Esophagus squamous epithelium (tissue), 5 donors: ENCODE results near the gene CCDC122. TPM values are rescaled to one million over a fixed set of nuclear protein-coding genes. Genes with fewer than 3 reads are reported as not detected.

ENCODE experiments used
- DNase-seq: peaks from one replicate; lab custom pipeline; 2025; lab: John Stamatoyannopoulos, UW
- H3K27ac ChIP-seq, 4 donors: fragments of 200-600 bp; sonication (generic); one replicate each; pipeline ENCODE4 v1.5.1; 2016 to 2019; ENCODE audit warnings: mild to moderate bottlenecking in 1 of 4
- H3K27me3 ChIP-seq, 4 donors: fragments of 200-600 bp; sonication (generic); 1 replicate in 3 of 4; 2 replicates in 1 of 4; pipeline versions ENCODE4 v1.5.1 to v1.6.0; 2017 to 2021; ENCODE audit warnings: antibody characterized with exemption in 1 of 4
- H3K36me3 ChIP-seq, 3 donors: fragments of 200-600 bp; sonication (generic); one replicate each; pipeline ENCODE4 v1.5.1; 2016 to 2019
- H3K4me1 ChIP-seq, 3 donors: fragments of 200-600 bp; sonication (generic); one replicate each; pipeline ENCODE4 v1.5.1; 2017 to 2019
- H3K4me3 ChIP-seq, 4 donors: fragments of 200-600 bp; sonication (generic); 1 replicate in 3 of 4; 2 replicates in 1 of 4; pipeline ENCODE4 v1.5.1; 2016 to 2019; ENCODE audit warnings: mild to moderate bottlenecking in 2 of 4, moderate library complexity in 1 of 4
- H3K9me3 ChIP-seq, 3 donors: fragments of 200-600 bp; sonication (generic); one replicate each; pipeline ENCODE4 v1.5.1; 2016 to 2019
- CTCF ChIP-seq, 6 experiments: fragments of 450-650 bp in 4 of 6; fragments of 200-600 bp in 2 of 6; sonication (generic) in 2 of 6; IDR thresholded peaks; one replicate each; pipeline ENCODE4 v1.5.1; 2016 to 2019; ENCODE audit warnings: antibody characterized with exemption in 6 of 6, mild to moderate bottlenecking in 4 of 6, moderate library complexity in 4 of 6
- POLR2A ChIP-seq, 4 donors: fragments of 450-650 bp; IDR thresholded peaks; one replicate each; pipeline ENCODE4 v1.6.1; 2017; ENCODE audit warnings: antibody characterized with exemption in 4 of 4, mild to moderate bottlenecking in 4 of 4, moderate library complexity in 3 of 4
- WGBS, 2 donors: methylation state at CpG; one replicate each; pipeline ENCODE4 v1.1.5; 2018; 5-methylcytosine and 5-hydroxymethylcytosine counted together
- intact Hi-C: fragments of 100-400 bp; cut with DNase I; formaldehyde crosslinking; loops from one replicate; pipeline ENCODE4 v1.15.0; 2022
- total RNA-seq, 4 donors: library from RNA; depleted of rRNA; stranded (reverse); fragments of >200 nt; gene quantifications; one replicate each; pipeline ENCODE4 v1.1.0, GENCODE V29; 2016
- donor health status: DM: yes; HTN: yes; CAD: no.

CCDC122 gene
- total RNA-seq, 4 donors from 2014 or later = 0.87 to 16.8 (median 2.1) TPM

GRCh38 chr13:43822969-43823368, 56.6 kb downstream of the CCDC122 start:
- TF ChIP-seq POLR2A (IDR thresholded peaks at IDR 0.05) (no peak), CTCF (IDR thresholded peaks at IDR 0.05) (no peak)
- Histone ChIP-seq H3K4me1 (no peaks in the 10 kb centered on the region), H3K4me3 (no peak overlapping the region), H3K27ac (no peak overlapping the region), H3K36me3 (no peaks in the 10 kb centered on the region), H3K27me3 (no peaks in the 10 kb centered on the region), H3K9me3 (no peaks in the 10 kb centered on the region)
- WGBS, 2 donors = 30 to 33% methylated on average over 1 of the region's 1 CpG
- no peak for DNase-seq
- intact Hi-C loops = no loop called here

- H3K36me3 ChIP-seq = no peaks in the 10 kb centered on the region
- no peak for DNase-seq
- no peaks in the 10 kb centered on the region for H3K9me3 ChIP-seq
- no peak for TF ChIP-seq POLR2A (IDR thresholded peaks at IDR 0.05)
- TF ChIP-seq CTCF (IDR thresholded peaks at IDR 0.05) = no peak
- no peaks in the 10 kb centered on the region for H3K27me3 ChIP-seq
- H3K27ac ChIP-seq = no peak overlapping the region
- no peak overlapping the region for H3K4me3 ChIP-seq
- intact Hi-C loops = no loop called here
- WGBS, 2 donors = 68 to 75% methylated on average over 4 of the region's 4 CpGs
- peaks cover 3 to 8% (median 4%) of the 10 kb centered on the region in 3 donors for H3K4me1 ChIP-seq
These were observed 63.1 kb downstream of the CCDC122 start for GRCh38 chr13:43816401-43816889.

GRCh38 chr13:43815204-43815603, 64.3 kb downstream of the CCDC122 start:
- Histone ChIP-seq H3K36me3 (no peaks in the 10 kb centered on the region), H3K4me1 (peaks cover 3 to 8% (median 4%) of the 10 kb centered on the region in 3 donors), H3K4me3 (no peak overlapping the region), H3K27ac (no peak overlapping the region), H3K27me3 (no peaks in the 10 kb centered on the region), H3K9me3 (no peaks in the 10 kb centered on the region)
- 23 to 29% methylated on average over 2 of the region's 2 CpGs for WGBS, 2 donors
- no peak for DNase-seq
- no peak for TF ChIP-seq POLR2A (IDR thresholded peaks at IDR 0.05)
- no peak for TF ChIP-seq CTCF (IDR thresholded peaks at IDR 0.05)
- intact Hi-C loops = no loop called here

GRCh38 chr13:43808676-43809075, 70.9 kb downstream of the CCDC122 start:
- Histone ChIP-seq H3K4me1 (peaks cover 0 to 8% (median 7%) of the 10 kb centered on the region in 3 donors), H3K4me3 (no peak overlapping the region), H3K9me3 (no peaks in the 10 kb centered on the region), H3K27me3 (no peaks in the 10 kb centered on the region), H3K36me3 (no peaks in the 10 kb centered on the region), H3K27ac (no peak overlapping the region)
- TF ChIP-seq CTCF (IDR thresholded peaks at IDR 0.05) = no peak
- no peak for TF ChIP-seq POLR2A (IDR thresholded peaks at IDR 0.05)
- DNase-seq = no peak
- intact Hi-C loops = no loop called here

DNA sequence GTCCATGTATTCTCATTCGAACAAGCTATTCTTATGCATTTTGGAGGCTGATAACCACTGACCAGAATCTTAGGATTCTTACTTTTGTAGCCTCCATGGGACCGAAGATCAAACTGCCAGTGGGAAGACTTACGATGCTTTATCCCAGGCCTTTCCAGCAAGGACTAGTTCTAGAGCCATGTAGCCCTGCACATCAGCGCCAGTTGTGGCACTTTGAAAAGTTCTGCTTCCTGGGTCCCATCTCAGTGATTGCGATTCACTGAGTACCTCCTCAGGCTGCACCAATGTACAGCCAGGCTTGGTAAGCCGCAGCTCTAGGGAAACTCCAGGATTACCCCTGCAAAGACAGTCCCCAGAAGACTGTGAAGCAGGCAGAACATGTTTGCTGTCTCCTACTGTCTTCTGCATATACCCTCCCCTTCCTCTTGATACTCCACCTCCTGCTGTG, 73.8 kb downstream of the CCDC122 start:
- 83 to 92% methylated on average over 2 to 6 of the region's 6 CpGs for WGBS, 2 donors
- no peak for TF ChIP-seq CTCF (IDR thresholded peaks at IDR 0.05)
- no peak for TF ChIP-seq POLR2A (IDR thresholded peaks at IDR 0.05)

More for the DNA sequence above, 73.8 kb downstream of the CCDC122 start:
- Histone ChIP-seq H3K27me3 (no peaks in the 10 kb centered on the region), H3K9me3 (no peaks in the 10 kb centered on the region), H3K27ac (no peak overlapping the region), H3K4me1 (peaks cover 0 to 8% (median 7%) of the 10 kb centered on the region in 3 donors), H3K36me3 (no peaks in the 10 kb centered on the region), H3K4me3 (no peak overlapping the region)
- no peak for DNase-seq
- intact Hi-C loops = no loop called here
